ENCODE data around the gene DIRAS2.

DNA sequence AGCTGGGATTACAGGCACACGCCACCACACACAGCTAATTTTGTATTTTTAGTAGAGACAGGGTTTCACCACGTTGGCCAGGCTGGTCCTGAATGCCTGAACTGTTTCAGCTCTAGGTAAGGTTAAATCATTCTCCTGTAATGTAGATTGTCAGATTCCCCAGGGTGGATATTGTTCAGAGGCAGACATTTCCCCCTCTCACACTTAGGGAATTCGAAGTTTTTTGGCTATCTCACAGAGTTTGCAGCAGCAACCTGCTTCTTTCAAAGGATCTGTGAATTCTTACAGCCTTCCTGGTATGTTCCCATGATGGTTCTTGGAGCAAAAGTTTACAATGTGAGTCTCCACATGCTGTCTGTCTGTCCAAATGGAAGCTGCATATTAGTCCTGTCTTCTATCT, 15.6 kb upstream of the DIRAS2 start:
- TF ChIP-seq POLR2A (IDR thresholded peaks at IDR 0.05; ENCODE audit: low read depth, low read length) (no peak), TAF1 (IDR thresholded peaks at IDR 0.05; ENCODE audit: low read depth, low read length) (no peak), POLR2AphosphoS5 (IDR thresholded peaks at IDR 0.05; ENCODE audit: low read depth, low read length) (no peak), POU2F2 (IDR thresholded peaks at IDR 0.05; ENCODE audit: low read depth, low read length) (no peak), SPI1 (IDR thresholded peaks at IDR 0.05; ENCODE audit: low read depth, low read length) (no peak), PAX5 (IDR thresholded peaks at IDR 0.05; ENCODE audit: insufficient read depth, low read length, severe bottlenecking) (no peak)

All from GM12891 (cell line).